ENCODE data around the gene MCIDAS. TPM values are rescaled to one million over a fixed set of nuclear protein-coding genes. Genes with fewer than 3 reads are reported as not detected.

MCIDAS gene
- total RNA-seq (ENCODE audit: low replicate concordance) = not detected in 2 replicates

DNA sequence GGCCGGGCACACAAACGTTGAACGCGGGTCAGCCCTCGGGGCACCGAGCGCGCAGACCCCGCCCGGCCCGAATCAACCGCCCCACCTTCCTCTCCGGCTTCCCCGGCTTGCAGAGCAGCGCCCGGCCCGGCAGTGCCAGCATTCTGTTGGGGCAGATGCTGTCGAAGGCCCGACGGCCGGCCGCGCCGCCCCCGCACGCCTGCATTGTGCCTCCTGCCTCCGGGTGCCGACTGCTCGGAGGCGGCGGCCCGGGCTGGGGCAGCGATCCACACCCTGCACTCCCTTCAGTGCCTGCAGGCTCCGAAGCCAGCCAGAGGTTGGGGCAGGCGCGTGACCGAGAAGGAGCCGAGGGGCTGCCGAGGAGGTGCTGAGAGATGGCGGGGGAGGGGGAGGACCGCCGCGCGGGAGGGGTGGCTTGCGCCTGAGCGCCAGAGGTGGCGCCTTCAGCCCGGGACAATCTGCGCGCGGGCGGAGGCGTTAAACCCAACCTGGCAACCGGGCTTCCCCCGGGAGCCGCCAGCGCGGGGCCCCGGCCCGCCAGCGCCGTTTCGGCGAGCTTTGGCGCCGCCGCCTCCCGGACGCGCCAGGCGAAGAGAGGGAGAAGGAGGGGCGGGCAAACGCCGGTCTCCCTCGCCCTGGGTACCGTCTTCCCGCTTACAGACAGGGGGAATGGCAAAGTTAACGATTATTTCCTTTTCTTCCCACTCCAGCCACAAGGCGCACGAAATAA, at the start of gene MCIDAS:
Gene MCIDAS, minus strand, starts transcription at position 382 of the 730 bp plus-strand sequence. Its CDS starts 177 bp downstream, at position 205.

DNA sequence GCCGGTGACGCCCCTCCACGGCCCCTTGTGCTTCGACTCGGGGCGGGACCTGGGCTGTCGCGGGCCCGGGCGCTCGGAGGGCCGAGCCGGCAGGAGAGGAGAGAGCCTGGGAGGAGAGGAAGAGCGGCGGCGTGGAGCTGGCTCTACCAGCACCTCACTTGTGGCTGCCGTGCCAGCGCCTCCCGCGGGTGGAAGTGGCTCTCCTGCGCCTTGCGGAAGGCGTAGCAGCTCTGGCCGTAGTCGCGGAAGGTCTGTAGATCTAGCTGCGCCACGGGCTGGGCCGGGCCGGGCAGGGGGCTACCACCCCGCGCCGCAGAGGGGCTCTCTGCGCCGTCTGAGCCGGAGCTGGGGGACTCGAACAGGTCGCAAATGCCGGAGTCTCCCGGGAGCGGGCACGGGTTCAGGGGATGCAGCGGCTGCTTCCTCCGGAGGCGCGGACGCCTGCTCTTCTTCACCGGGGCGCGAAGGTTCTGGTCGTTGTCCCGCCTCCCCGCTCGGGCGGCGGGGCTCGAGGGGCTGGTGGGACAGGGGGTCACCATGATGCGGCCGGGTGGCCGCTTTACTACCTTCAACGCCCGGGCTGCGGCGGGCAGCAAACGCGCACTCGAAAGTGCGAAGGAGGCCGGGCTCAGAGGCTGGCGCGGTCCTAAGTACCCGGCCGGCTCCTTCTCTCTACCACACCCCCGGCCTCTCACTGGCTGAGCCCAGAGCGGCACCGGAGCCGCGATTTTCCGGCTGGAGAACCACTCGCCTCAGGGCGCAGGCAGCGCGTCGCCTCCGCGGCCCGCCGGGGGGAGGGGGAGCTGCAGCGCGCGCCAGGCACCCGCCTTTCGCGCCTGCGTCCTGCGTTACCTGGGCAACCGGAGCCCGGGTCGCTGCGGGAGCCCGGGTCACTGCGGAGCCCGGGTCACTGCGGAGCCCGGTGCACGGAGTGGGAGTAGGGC, 6.1 kb upstream of the MCIDAS start, which contains the start of gene CCNO:
Gene CCNO, minus strand, starts transcription at position 624 of the 944 bp plus-strand sequence. Its CDS starts 85 bp downstream, at position 539.

DNA sequence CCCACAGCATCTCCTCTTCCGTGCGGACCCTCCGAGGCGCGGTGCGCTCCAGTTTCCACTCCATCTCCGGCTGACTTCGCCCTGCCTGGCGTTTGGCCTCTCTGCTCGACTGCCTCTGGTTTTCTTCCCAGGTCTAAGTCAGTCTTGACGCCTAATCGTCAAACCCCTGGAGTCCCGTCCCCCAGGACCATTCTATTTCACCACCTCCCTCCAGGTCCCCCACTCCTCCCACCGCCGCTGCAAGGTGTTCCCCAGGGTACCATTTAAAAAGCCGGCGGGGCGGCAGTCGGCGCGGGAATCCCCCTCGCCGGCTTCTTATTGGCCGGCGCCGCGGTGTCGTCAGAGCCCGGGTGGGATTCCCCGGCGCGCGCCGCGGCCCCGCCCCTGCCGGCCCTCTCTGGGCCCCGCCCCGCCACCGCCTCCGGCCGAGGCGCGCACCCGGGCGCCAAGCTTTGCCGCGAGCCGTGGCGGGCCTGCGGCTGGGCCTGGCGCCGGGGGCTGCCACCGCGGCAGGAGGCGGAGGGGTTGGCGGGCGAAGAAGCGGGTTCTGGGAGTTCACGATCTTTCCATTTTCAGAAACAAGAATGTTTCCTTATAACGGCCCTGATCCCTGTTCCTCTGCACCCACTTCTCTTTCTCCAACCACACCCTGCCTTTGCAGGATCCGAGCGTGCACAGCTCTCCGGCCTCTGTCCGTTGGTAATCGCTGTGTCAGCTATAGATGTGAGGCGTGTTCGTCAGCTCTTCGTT, 54.0 kb downstream of the MCIDAS start, which contains the start of gene CDC20B:
Gene CDC20B, minus strand, starts transcription at position 241 of the 750 bp plus-strand sequence. Its CDS starts 177 bp downstream, at position 64.

Other genes with a start within 250 kb of the MCIDAS start
- gene ESM1, start 241.7 kb downstream of the MCIDAS start, total RNA-seq (ENCODE audit: low replicate concordance) = 3.0 and 46.2 TPM in 2 replicates
- gene GZMK, start 203.1 kb downstream of the MCIDAS start, total RNA-seq (ENCODE audit: low replicate concordance) = not detected in 2 replicates
- gene GZMA, start 124.7 kb downstream of the MCIDAS start, total RNA-seq (ENCODE audit: low replicate concordance) = 0.08 TPM in 1 of 2 replicates, not detected in the other
- 48.9 and 81.6 TPM in 2 replicates for gene GPX8, start 67.1 kb downstream of the MCIDAS start, total RNA-seq (ENCODE audit: low replicate concordance)
- gene CDC20B, start 54.1 kb downstream of the MCIDAS start, total RNA-seq (ENCODE audit: low replicate concordance) = 0.08 TPM in 1 of 2 replicates, not detected in the other
- gene CCNO, start 6.3 kb upstream of the MCIDAS start, total RNA-seq (ENCODE audit: low replicate concordance) = 0.30 TPM in 1 of 2 replicates, not detected in the other
- gene DHX29, start 80.4 kb upstream of the MCIDAS start, total RNA-seq (ENCODE audit: low replicate concordance) = 15.6 and 24.7 TPM in 2 replicates
- gene MTREX, start 80.7 kb upstream of the MCIDAS start, total RNA-seq (ENCODE audit: low replicate concordance) = 80.0 and 124 TPM in 2 replicates

All from smooth muscle cell of the coronary artery (primary cell).